ENCODE results near the gene BMAL1. TPM values are rescaled to one million over a fixed set of nuclear protein-coding genes. Genes with fewer than 3 reads are reported as not detected.

BMAL1 gene
- 10 to 100 TPM in 5 of 9 donors, 1 to 10 TPM in 4; 5.7 to 18.2 (median 11.7) TPM for total RNA-seq
- 10 to 100 TPM in 1 of 2 donors, 1 to 10 TPM in 1; 7.4 to 14.7 TPM for polyA plus RNA-seq
- long read RNA-seq, donor 1, partial matches to known transcripts, result 3 of 23 reads
- long read RNA-seq, donor 1, other reads (novel, unspliced or antisense), result 13 of 23 reads
- long read RNA-seq, donor 2, transcript ARNTL-201 (20 exons, 2,776 nt), result minor isoform, 6 of 41 reads
- long read RNA-seq, donor 2, transcript ARNTL-203 (20 exons, 2,746 nt), result major isoform, 8 of 41 reads
- long read RNA-seq, donor 2, partial matches to known transcripts, result 3 of 41 reads
- long read RNA-seq, donor 2, other reads (novel, unspliced or antisense), result 23 of 41 reads
- long read RNA-seq, donor 3, partial matches to known transcripts, result 2 of 23 reads
- long read RNA-seq, donor 3, other reads (novel, unspliced or antisense), result 15 of 23 reads

- DNase-seq (peak; percentile 46 to 87 (median 64)), ATAC-seq (peak in 2 of 4 donors; percentile 13 to 41)
- TF ChIP-seq CTCF (IDR thresholded peaks at IDR 0.05) (no peak), POLR2A (IDR thresholded peaks at IDR 0.05) (peak; percentile 62 to 76)
- WGBS, 4 donors, result 0% methylated on average over 22 to 95 of the region's 95 CpGs
- Histone ChIP-seq H3K4me1 (peaks cover 0 to 38% (median 21%) of the 10 kb centered on the region in 12 donors), H3K27ac (peak within 1 kb of the TSS; percentile 79 to 95 (median 90)), H3K9me3 (no peaks in the 10 kb centered on the region), H3K36me3 (no peaks in the 10 kb centered on the region), H3K27me3 (peaks cover 0 to 11% (median 0%) of the 10 kb centered on the region in 9 donors), H3K4me3 (peak within 1 kb of the TSS; percentile 84 to 99 (median 96))
- intact Hi-C loops (cut with DNase I), result loop anchor here (1.0 to 10.0 kb wide), 10 partner anchors 17 to 185 kb away; partner anchors contain the start of gene BTBD10 (in 1 of the 10)
Observed at GRCh38 chr11:13277768-13278608, at the start of gene BMAL1. TSS of gene BMAL1 (plus strand) at chr11:13277790. CDS start at chr11:13354309, 76,519 bp downstream.

GRCh38 chr11:13228572-13228971 lies 49.0 kb upstream of the BMAL1 start:
- Histone ChIP-seq H3K4me3 (no peak overlapping the region), H3K9me3 (no peaks in the 10 kb centered on the region), H3K27me3 (no peaks in the 10 kb centered on the region), H3K4me1 (peaks cover 0 to 10% (median 0%) of the 10 kb centered on the region in 12 donors), H3K36me3 (no peaks in the 10 kb centered on the region), H3K27ac (no peak overlapping the region)
- ATAC-seq, result no peak
- WGBS, 4 donors, result 80 to 87% (median 85%) methylated on average over 4 of the region's 4 CpGs
- intact Hi-C loops (cut with DNase I), result no loop called here
- no peak for TF ChIP-seq POLR2A (IDR thresholded peaks at IDR 0.05)
- no peak for TF ChIP-seq CTCF (IDR thresholded peaks at IDR 0.05)
- DNase-seq, result no peak

- WGBS, 4 donors, result 68 to 82% (median 70%) methylated on average over 4 of the region's 4 CpGs
- intact Hi-C loops (cut with DNase I), result no loop called here
- H3K36me3 ChIP-seq, result no peaks in the 10 kb centered on the region
- no peak overlapping the region for H3K27ac ChIP-seq
- H3K4me1 ChIP-seq, result peaks cover 0 to 10% (median 0%) of the 10 kb centered on the region in 12 donors
- no peak overlapping the region for H3K4me3 ChIP-seq
- H3K27me3 ChIP-seq, result no peaks in the 10 kb centered on the region
- TF ChIP-seq CTCF (IDR thresholded peaks at IDR 0.05) (no peak), POLR2A (IDR thresholded peaks at IDR 0.05) (no peak)
- H3K9me3 ChIP-seq, result no peaks in the 10 kb centered on the region
- DNase-seq (no peak), ATAC-seq (no peak)
Observed at GRCh38 chr11:13229136-13229535, 48.5 kb upstream of the BMAL1 start.
